Adrenal gland (tissue), 5 donors: ENCODE data around the gene SGTB.

Experiments
- POLR2A ChIP-seq, 2 donors: fragments of 450-650 bp; IDR thresholded peaks; one replicate each; pipeline ENCODE4 v1.6.1; 2017; ENCODE audit warnings: antibody characterized with exemption in 2 of 2, mild to moderate bottlenecking in 2 of 2, moderate library complexity in 1 of 2
- TF ChIP-seq, protein P1 (sequence below), 6 experiments: fragments of 450-650 bp in 4 of 6; fragments of 200-600 bp in 2 of 6; sonication (generic) in 1 of 6; IDR thresholded peaks; 1 replicate in 5 of 6; 2 replicates in 1 of 6; pipeline versions ENCODE4 v1.5.1 to v1.8.0; 2016 to 2021; ENCODE audit warnings: antibody characterized with exemption in 6 of 6, mild to moderate bottlenecking in 2 of 6, moderate library complexity in 1 of 6
- donor health status: DM: no; HTN: no; CAD: no.

DNA sequence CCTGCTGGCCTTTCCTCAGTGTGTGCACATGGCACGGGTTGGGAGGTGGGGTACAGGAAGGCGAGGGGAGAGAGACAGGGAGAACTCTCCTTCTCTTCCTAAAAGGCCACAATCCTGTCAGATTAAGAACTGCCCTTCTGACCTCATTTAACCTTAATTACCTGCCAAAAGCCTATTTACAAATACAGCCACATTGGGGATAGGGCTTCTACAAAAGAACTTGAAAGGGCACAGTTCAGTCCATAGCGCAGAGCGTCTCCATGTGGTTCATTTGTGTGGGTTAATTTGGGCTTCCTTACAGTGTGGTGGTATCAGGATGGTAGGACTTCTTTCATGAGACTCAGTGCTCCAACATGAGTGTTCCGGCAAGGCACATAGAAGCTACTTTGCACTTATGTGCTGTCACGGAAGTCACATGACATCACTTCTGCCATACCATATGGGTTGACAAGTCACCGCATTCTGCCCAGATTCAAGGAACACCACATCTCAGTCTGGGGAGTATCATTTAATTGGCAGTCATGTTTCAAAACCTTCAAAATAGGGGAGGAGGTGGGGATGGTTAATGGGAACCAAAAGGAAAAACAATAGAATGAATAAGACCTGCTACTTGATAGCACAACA is 46.9 kb upstream of the SGTB start:
- TF ChIP-seq, protein P1, sequence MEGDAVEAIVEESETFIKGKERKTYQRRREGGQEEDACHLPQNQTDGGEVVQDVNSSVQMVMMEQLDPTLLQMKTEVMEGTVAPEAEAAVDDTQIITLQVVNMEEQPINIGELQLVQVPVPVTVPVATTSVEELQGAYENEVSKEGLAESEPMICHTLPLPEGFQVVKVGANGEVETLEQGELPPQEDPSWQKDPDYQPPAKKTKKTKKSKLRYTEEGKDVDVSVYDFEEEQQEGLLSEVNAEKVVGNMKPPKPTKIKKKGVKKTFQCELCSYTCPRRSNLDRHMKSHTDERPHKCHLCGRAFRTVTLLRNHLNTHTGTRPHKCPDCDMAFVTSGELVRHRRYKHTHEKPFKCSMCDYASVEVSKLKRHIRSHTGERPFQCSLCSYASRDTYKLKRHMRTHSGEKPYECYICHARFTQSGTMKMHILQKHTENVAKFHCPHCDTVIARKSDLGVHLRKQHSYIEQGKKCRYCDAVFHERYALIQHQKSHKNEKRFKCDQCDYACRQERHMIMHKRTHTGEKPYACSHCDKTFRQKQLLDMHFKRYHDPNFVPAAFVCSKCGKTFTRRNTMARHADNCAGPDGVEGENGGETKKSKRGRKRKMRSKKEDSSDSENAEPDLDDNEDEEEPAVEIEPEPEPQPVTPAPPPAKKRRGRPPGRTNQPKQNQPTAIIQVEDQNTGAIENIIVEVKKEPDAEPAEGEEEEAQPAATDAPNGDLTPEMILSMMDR (IDR thresholded peaks at IDR 0.05): no peak
- no peak for TF ChIP-seq POLR2A (IDR thresholded peaks at IDR 0.05)
